ENCODE data around the gene CMYA5. TPM values are rescaled to one million over a fixed set of nuclear protein-coding genes. Genes with fewer than 3 reads are reported as not detected.

The CMYA5 gene
- total and polyA plus RNA-seq, 8 donors = 0.68 to 14.7 (median 8.9) TPM

GRCh38 chr5:79793722-79794121 lies 104.1 kb downstream of the CMYA5 start:
- H3K27ac ChIP-seq = no peak overlapping the region
- no peaks in the 10 kb centered on the region for H3K36me3 ChIP-seq
- no peak overlapping the region for H3K4me3 ChIP-seq
- TF ChIP-seq, protein P1, sequence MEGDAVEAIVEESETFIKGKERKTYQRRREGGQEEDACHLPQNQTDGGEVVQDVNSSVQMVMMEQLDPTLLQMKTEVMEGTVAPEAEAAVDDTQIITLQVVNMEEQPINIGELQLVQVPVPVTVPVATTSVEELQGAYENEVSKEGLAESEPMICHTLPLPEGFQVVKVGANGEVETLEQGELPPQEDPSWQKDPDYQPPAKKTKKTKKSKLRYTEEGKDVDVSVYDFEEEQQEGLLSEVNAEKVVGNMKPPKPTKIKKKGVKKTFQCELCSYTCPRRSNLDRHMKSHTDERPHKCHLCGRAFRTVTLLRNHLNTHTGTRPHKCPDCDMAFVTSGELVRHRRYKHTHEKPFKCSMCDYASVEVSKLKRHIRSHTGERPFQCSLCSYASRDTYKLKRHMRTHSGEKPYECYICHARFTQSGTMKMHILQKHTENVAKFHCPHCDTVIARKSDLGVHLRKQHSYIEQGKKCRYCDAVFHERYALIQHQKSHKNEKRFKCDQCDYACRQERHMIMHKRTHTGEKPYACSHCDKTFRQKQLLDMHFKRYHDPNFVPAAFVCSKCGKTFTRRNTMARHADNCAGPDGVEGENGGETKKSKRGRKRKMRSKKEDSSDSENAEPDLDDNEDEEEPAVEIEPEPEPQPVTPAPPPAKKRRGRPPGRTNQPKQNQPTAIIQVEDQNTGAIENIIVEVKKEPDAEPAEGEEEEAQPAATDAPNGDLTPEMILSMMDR (IDR thresholded peaks at IDR 0.05) = no peak
- ATAC-seq (peak; percentile 75), DNase-seq (peak in 1 of 4 donors; percentile 45)
- no peaks in the 10 kb centered on the region for H3K4me1 ChIP-seq
- H3K27me3 ChIP-seq = no peaks in the 10 kb centered on the region
- intact Hi-C loops (cut with DNase I) = no loop called here
- no peaks in the 10 kb centered on the region for H3K9me3 ChIP-seq

- no peaks in the 10 kb centered on the region for H3K4me1 ChIP-seq
- intact Hi-C loops (cut with DNase I) = no loop called here
- no peaks in the 10 kb centered on the region for H3K36me3 ChIP-seq
- no peak overlapping the region for H3K4me3 ChIP-seq
- no peak overlapping the region for H3K27ac ChIP-seq
- H3K27me3 ChIP-seq = no peaks in the 10 kb centered on the region
- ATAC-seq = no peak
- TF ChIP-seq, protein P1 (IDR thresholded peaks at IDR 0.05) = no peak
- no peaks in the 10 kb centered on the region for H3K9me3 ChIP-seq
- no peak for DNase-seq
These were observed 104.7 kb downstream of the CMYA5 start for GRCh38 chr5:79794347-79794746.

GRCh38 chr5:79795764-79796398 lies 106.2 kb downstream of the CMYA5 start:
- ATAC-seq (no peak), DNase-seq (no peak)
- Histone ChIP-seq H3K4me3 (no peak overlapping the region), H3K36me3 (no peaks in the 10 kb centered on the region), H3K27me3 (no peaks in the 10 kb centered on the region), H3K4me1 (no peaks in the 10 kb centered on the region), H3K9me3 (no peaks in the 10 kb centered on the region), H3K27ac (no peak overlapping the region)
- intact Hi-C loops (cut with DNase I) = no loop called here
- TF ChIP-seq, protein P1 (IDR thresholded peaks at IDR 0.05) = no peak

GRCh38 chr5:79798893-79799590 lies 109.4 kb downstream of the CMYA5 start:
- DNase-seq (no peak), ATAC-seq (no peak)
- Histone ChIP-seq H3K9me3 (no peaks in the 10 kb centered on the region), H3K4me1 (peaks cover 0 to 7% of the 10 kb centered on the region in 2 donors), H3K36me3 (no peaks in the 10 kb centered on the region), H3K27me3 (no peaks in the 10 kb centered on the region), H3K27ac (no peak overlapping the region), H3K4me3 (no peak overlapping the region)
- intact Hi-C loops (cut with DNase I) = no loop called here
- TF ChIP-seq, protein P1 (IDR thresholded peaks at IDR 0.05) = no peak

DNA sequence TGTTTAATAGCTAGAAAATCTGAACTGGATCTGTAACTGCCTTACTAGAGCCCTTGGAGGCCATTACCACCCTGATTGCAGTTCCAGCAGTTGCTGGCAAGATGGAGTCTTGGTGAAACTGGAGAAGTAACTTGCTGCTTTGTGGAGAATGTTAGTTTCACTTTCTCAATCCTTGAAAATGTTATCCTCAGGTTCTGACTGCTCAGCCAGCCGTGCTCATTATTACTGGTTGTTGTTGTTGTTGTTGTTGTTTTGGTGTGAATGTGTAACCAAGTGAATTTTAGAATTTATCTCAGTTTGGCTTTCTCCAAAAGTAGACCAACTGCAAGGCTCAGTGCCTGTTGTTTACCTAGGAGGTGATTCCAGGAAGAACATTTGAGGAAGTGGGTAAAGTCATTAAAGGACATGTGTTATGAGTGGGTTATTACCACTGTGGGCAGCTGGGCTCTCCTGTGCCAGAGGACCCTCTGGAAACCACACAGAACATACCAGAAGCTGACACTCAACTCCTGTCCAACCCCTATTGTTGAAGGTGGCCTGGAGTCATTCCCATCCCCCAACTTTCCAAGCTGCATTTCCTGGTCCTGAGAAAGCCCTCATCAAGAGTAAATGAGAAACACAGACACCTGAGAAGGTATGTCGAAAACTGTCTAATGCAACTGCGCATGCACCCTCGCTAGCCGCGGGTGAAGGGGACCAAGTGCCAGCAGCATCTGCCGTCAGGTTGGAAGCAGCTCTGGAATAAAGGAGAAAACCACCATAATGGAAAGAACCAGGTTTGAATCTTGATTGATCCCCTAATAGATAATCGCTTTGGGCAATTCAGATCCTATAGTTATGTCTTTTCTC lies 111.6 kb downstream of the CMYA5 start:
- peaks cover 0 to 7% of the 10 kb centered on the region in 2 donors for H3K4me1 ChIP-seq
- H3K4me3 ChIP-seq = no peak overlapping the region
- peak overlapping the region in 1 of 2 donors; percentile 15 for H3K27ac ChIP-seq
- TF ChIP-seq, protein P1 (IDR thresholded peaks at IDR 0.05) = no peak
- no peaks in the 10 kb centered on the region for H3K9me3 ChIP-seq
- ATAC-seq (peak; percentile 36), DNase-seq (no peak)
- intact Hi-C loops (cut with DNase I) = no loop called here
- no peaks in the 10 kb centered on the region for H3K27me3 ChIP-seq
- H3K36me3 ChIP-seq = no peaks in the 10 kb centered on the region

All from left lung (tissue), 10 donors.